GM06990 (cell line): ENCODE results near the gene DGKA.

Experiments
- DNase-seq: peaks from one replicate; pipeline ENCODE4 v3.0.0-alpha.2; 2011; ENCODE audit not compliant: insufficient read length; ENCODE audit errors: extremely low read depth
- H3K27me3 ChIP-seq: replicated peaks from 2 replicates; pipeline ENCODE4 v1.6.0; 2011; ENCODE audit warnings: low read length; ENCODE audit not compliant: control insufficient read depth, insufficient read depth
- H3K36me3 ChIP-seq: 2 replicates; pipeline ENCODE4 v1.5.1; 2011; ENCODE audit warnings: low read length; ENCODE audit not compliant: control insufficient read depth, insufficient read depth
- H3K4me3 ChIP-seq: replicated peaks from 2 replicates; pipeline ENCODE4 v1.5.1; 2011; ENCODE audit warnings: low read depth, mild to moderate bottlenecking, control low read depth, low read length
- CTCF ChIP-seq: IDR thresholded peaks from 2 replicates; pipeline ENCODE4 v1.5.1; 2011; ENCODE audit warnings: low read length, control low read depth, mild to moderate bottlenecking, inconsistent platforms; ENCODE audit not compliant: insufficient read depth, poor library complexity, severe bottlenecking

DGKA gene

GRCh38 chr12:55932551-55932910 is 1.6 kb downstream of the DGKA start:
- DNase-seq = no peak
- Histone ChIP-seq H3K4me3 (peak overlapping the region; percentile 92), H3K27me3 (no peaks in the 10 kb centered on the region), H3K36me3 (peaks cover 2% of the 10 kb centered on the region)
- no peak for TF ChIP-seq CTCF

- Histone ChIP-seq H3K27me3 (no peaks in the 10 kb centered on the region), H3K36me3 (peaks cover 8% of the 10 kb centered on the region), H3K4me3 (no peak overlapping the region)
- TF ChIP-seq CTCF = no peak
- DNase-seq = no peak
These were observed 2.3 kb downstream of the DGKA start for GRCh38 chr12:55933169-55933798.

- peaks cover 11% of the 10 kb centered on the region for H3K36me3 ChIP-seq
- TF ChIP-seq CTCF = no peak
- no peak overlapping the region for H3K4me3 ChIP-seq
- DNase-seq = no peak
- no peaks in the 10 kb centered on the region for H3K27me3 ChIP-seq
These were observed 3.1 kb downstream of the DGKA start for GRCh38 chr12:55933799-55934742.

GRCh38 chr12:55934773-55935172 is 3.8 kb downstream of the DGKA start:
- no peak overlapping the region for H3K4me3 ChIP-seq
- no peak for DNase-seq
- H3K36me3 ChIP-seq = peaks cover 15% of the 10 kb centered on the region
- H3K27me3 ChIP-seq = no peaks in the 10 kb centered on the region
- TF ChIP-seq CTCF = no peak

GRCh38 chr12:55935738-55936151 is 4.8 kb downstream of the DGKA start:
- Histone ChIP-seq H3K27me3 (no peaks in the 10 kb centered on the region), H3K36me3 (peaks cover 15% of the 10 kb centered on the region), H3K4me3 (no peak overlapping the region)
- no peak for DNase-seq
- no peak for TF ChIP-seq CTCF
